ENCODE data around the gene REP15.

DNA sequence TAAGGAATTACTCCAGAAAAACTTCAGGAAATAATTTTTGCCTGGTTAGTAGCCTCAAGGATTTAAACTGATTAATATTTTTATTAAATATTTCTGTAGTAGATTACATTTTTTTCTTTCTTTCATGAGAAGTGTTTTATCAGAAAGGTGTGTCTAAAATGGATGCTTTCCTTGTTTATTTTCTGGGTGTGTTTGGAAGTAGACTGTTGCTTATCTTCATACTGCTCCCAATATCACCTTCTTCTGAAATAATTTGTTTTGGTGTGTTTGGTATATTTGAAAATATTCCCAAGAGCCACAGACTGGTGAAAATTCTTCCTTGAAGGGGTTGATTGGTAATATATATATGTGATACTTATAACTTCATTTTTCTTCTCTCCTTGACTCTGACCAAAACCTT is 10.1 kb upstream of the REP15 start:
- TF ChIP-seq, protein P1, sequence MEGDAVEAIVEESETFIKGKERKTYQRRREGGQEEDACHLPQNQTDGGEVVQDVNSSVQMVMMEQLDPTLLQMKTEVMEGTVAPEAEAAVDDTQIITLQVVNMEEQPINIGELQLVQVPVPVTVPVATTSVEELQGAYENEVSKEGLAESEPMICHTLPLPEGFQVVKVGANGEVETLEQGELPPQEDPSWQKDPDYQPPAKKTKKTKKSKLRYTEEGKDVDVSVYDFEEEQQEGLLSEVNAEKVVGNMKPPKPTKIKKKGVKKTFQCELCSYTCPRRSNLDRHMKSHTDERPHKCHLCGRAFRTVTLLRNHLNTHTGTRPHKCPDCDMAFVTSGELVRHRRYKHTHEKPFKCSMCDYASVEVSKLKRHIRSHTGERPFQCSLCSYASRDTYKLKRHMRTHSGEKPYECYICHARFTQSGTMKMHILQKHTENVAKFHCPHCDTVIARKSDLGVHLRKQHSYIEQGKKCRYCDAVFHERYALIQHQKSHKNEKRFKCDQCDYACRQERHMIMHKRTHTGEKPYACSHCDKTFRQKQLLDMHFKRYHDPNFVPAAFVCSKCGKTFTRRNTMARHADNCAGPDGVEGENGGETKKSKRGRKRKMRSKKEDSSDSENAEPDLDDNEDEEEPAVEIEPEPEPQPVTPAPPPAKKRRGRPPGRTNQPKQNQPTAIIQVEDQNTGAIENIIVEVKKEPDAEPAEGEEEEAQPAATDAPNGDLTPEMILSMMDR (IDR thresholded peaks at IDR 0.05), result no peak
- TF ChIP-seq POLR2A (IDR thresholded peaks at IDR 0.05) (no peak), POLR2AphosphoS5 (IDR thresholded peaks at IDR 0.05) (no peak), EP300 (IDR thresholded peaks at IDR 0.05) (no peak)

Data from sigmoid colon (tissue), 4 donors.